Right atrium auricular region (tissue), 2 donors: ENCODE measurements around the gene ZNF329. TPM values are rescaled to one million over a fixed set of nuclear protein-coding genes. Genes with fewer than 3 reads are reported as not detected.
A peak's percentile ranks its signal among the peaks of the same experiment; 100 is the strongest.

ENCODE experiments used
- DNase-seq: peaks from one replicate; pipeline ENCODE4 v3.0.0-alpha.2; 2019; ENCODE audit warnings: low spot score
- H3K27ac ChIP-seq, 2 donors: fragments of 200-600 bp; sonication (generic); 1 replicate in 1 of 2; 2 replicates in 1 of 2; pipeline ENCODE4 v1.5.1; 2016 to 2019
- H3K27me3 ChIP-seq, 2 donors: fragments of 200-600 bp; sonication (generic); one replicate each; pipeline versions ENCODE4 v1.5.1 to v1.6.0; 2017 to 2019
- H3K36me3 ChIP-seq: fragments of 200-600 bp; sonication (generic); one replicate; pipeline ENCODE4 v1.5.1; 2016
- H3K4me1 ChIP-seq, 2 donors: fragments of 200-600 bp; sonication (generic); one replicate each; pipeline versions ENCODE4 v1.5.1 to v1.6.0; 2017 to 2019
- H3K4me3 ChIP-seq, 2 donors: fragments of 200-600 bp; sonication (generic); 1 replicate in 1 of 2; 2 replicates in 1 of 2; pipeline ENCODE4 v1.5.1; 2017 to 2019; ENCODE audit warnings: mild to moderate bottlenecking in 1 of 2, moderate library complexity in 1 of 2
- H3K9me3 ChIP-seq, 2 donors: fragments of 200-600 bp; sonication (generic); one replicate each; pipeline ENCODE4 v1.5.1; 2019
- CTCF ChIP-seq, 2 donors: fragments of 200-600 bp; sonication (generic); IDR thresholded peaks; one replicate each; pipeline ENCODE4 v1.5.1; 2019; ENCODE audit warnings: antibody characterized with exemption in 2 of 2
- total RNA-seq, 2 donors: library from RNA; depleted of rRNA; stranded (reverse); fragments of >200 nt; gene quantifications; one replicate each; pipeline ENCODE4 v1.1.0, GENCODE V29; 2016

The ZNF329 gene
- total RNA-seq, result 1 to 10 TPM; 6.9 to 7.9 TPM

- Histone ChIP-seq H3K27me3 (no peaks in the 10 kb centered on the region), H3K27ac (peak within 1 kb of the TSS; percentile 66 to 86), H3K36me3 (no peaks in the 10 kb centered on the region), H3K9me3 (peaks cover 3 to 10% of the 10 kb centered on the region in 2 donors), H3K4me3 (peak within 1 kb of the TSS; percentile 92 to 93), H3K4me1 (peaks cover 0 to 26% of the 10 kb centered on the region in 2 donors)
- peak in 1 of 2 donors; percentile 43 for TF ChIP-seq CTCF (IDR thresholded peaks at IDR 0.05)
- peak; percentile 78 for DNase-seq
Measured at GRCh38 chr19:58150328-58150921, at the start of gene ZNF329. Gene ZNF329 (minus strand): TSS chr19:58150789. CDS start chr19:58129503, 21,286 bp downstream.

- TF ChIP-seq CTCF (IDR thresholded peaks at IDR 0.05), result no peak
- no peak overlapping the region for H3K27ac ChIP-seq
- DNase-seq, result no peak
- H3K9me3 ChIP-seq, result peaks cover 89 to 100% of the 10 kb centered on the region in 2 donors
- H3K4me3 ChIP-seq, result no peak overlapping the region
- H3K27me3 ChIP-seq, result no peaks in the 10 kb centered on the region
- peaks cover 90% of the 10 kb centered on the region for H3K36me3 ChIP-seq
- H3K4me1 ChIP-seq, result no peaks in the 10 kb centered on the region
Measured at GRCh38 chr19:58196901-58197616, 46.5 kb upstream of the ZNF329 start.

GRCh38 chr19:58183817-58184215 lies 33.2 kb upstream of the ZNF329 start:
- Histone ChIP-seq H3K27me3 (no peaks in the 10 kb centered on the region), H3K36me3 (peaks cover 46% of the 10 kb centered on the region), H3K4me1 (peaks cover 0 to 6% of the 10 kb centered on the region in 2 donors), H3K27ac (peak overlapping the region; percentile 94 to 99), H3K4me3 (peak overlapping the region; percentile 67 to 89), H3K9me3 (peaks cover 71 to 92% of the 10 kb centered on the region in 2 donors)
- no peak for TF ChIP-seq CTCF (IDR thresholded peaks at IDR 0.05)
- DNase-seq, result no peak

GRCh38 chr19:58182989-58183816 lies 32.6 kb upstream of the ZNF329 start, which contains the start of gene ZNF274:
Gene ZNF274 (plus strand): TSS chr19:58183061. CDS start chr19:58183966, 905 bp downstream.
- peaks cover 46% of the 10 kb centered on the region for H3K36me3 ChIP-seq
- no peaks in the 10 kb centered on the region for H3K27me3 ChIP-seq
- H3K4me1 ChIP-seq, result peaks cover 0 to 6% of the 10 kb centered on the region in 2 donors
- H3K4me3 ChIP-seq, result peak within 1 kb of the TSS; percentile 67 to 89
- H3K27ac ChIP-seq, result peak within 1 kb of the TSS; percentile 94 to 99
- TF ChIP-seq CTCF (IDR thresholded peaks at IDR 0.05), result no peak
- DNase-seq, result peak; percentile 92
- peaks cover 75 to 92% of the 10 kb centered on the region in 2 donors for H3K9me3 ChIP-seq

GRCh38 chr19:58182577-58182988 lies 32.0 kb upstream of the ZNF329 start:
- Histone ChIP-seq H3K4me1 (peaks cover 0 to 6% of the 10 kb centered on the region in 2 donors), H3K9me3 (peaks cover 75 to 92% of the 10 kb centered on the region in 2 donors), H3K36me3 (peaks cover 46% of the 10 kb centered on the region), H3K27ac (peak overlapping the region; percentile 94 to 99), H3K27me3 (no peaks in the 10 kb centered on the region), H3K4me3 (peak overlapping the region; percentile 67 to 89)
- no peak for DNase-seq
- TF ChIP-seq CTCF (IDR thresholded peaks at IDR 0.05), result no peak
